Measurements from ENCODE around the gene NACC2.

NACC2 gene

DNA sequence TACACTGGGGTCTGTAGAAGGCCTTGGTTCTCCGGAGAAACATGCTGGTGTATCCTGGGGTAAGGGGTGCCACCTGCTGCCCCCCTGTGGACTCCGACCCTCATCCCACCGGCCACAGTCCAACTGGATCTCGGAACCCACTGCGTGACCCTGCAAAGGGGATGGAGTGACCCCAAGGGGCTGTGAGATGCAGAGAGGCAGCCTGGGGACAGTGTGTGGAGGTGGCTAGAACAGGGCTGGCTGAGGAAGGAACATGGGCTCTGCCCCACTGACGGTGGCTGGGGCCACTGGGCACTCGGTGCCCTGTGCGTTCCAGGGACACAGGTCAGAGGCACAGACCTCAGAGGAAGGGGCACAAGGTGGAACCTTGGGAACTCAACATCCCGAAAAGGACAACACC lies 2.3 kb downstream of the NACC2 start:
- DNase-seq (ENCODE audit: low spot score), result no peak

DNA sequence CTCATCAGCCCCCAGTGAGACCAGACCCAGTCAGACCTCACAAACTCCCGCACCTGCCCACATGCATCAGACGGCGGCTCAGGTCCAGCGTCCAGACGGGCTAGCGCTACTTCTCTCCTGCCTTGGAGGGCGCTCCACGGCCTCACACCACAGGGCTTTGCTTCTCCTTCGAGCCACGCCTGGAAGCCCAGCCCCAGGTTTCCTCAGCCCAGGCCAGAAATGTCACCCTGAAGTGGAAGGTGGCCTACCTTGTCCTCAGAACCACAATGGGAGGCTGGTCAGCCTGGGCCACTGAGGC lies 2.8 kb downstream of the NACC2 start:
- no peak for DNase-seq (ENCODE audit: low spot score)

DNA sequence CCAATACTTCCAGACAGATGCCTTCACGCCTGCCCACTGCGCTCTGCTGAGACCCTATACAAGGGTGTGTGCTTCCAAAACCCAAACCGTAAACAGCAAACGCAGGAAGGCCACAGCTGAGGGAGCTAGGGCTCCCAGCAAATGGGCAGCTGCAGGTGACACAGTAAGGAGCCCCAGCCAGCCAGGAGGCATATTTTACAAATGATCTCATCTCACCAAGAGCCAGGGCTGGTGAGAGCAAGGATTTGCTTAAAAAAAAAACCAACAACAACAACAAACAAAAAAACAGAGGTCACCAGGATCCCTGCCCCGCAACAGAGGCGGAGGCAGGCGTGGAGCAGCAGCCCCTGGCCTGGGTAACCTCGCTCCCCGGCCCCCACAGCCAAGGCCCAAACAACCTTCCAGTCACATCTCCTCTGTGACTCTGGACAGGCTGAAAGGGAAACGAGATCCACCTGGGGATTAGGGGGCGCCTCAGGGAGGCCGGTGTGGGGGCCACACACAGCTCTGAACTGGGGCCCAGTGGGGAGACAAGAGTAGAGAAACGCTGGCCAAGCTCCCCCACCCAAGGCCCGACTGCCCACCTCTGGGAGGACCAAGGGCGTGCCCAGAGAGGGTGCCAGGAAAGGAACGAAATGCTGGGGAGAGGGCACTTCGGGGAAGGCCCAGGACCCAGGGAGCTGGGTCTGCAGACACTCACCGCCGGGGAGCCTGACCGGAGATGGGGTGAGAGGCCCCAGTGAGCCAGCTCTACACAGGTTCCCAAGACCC lies 3.3 kb downstream of the NACC2 start:
- DNase-seq (ENCODE audit: low spot score), result no peak

DNA sequence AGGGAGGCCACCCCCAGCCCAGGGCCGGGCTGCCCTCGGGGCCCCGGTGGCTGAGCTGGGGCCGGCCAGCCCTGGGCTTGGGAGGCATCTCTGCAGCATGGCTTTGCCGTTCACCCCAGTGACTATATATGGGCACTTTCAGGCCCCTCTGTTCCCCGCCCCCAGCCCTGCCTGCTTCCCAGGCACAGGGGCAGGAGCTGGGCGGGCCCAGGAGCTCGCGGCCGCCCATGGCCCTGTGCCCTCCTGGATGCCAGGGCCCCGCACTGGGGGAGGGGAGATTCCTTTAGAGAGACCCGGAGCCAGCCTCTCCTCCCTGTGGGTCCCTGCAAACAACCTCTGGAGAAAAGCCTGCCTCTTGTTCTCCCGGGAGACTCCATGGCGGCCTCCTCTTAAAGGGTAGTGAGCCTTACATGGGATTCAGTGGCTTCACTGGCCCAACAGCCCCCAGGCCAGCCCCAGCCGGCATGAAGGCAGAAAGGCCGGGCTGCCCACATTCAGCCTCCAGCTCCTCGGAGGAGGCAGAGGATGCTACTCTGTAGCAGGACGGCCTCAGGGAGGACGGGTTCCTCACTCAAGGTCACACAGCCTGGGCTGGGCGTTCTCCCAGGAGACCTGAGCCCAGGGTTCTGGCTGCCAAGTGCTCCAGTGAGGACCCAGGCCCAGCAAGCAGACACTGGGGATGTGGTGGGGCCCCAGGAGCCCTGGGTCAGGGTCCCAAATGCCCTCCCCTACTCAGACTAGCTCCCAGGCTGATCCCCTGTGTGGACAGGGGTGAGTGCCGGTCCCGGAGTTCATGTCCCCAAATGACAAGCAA lies 4.1 kb downstream of the NACC2 start:
- DNase-seq (ENCODE audit: low spot score), result no peak

DNA sequence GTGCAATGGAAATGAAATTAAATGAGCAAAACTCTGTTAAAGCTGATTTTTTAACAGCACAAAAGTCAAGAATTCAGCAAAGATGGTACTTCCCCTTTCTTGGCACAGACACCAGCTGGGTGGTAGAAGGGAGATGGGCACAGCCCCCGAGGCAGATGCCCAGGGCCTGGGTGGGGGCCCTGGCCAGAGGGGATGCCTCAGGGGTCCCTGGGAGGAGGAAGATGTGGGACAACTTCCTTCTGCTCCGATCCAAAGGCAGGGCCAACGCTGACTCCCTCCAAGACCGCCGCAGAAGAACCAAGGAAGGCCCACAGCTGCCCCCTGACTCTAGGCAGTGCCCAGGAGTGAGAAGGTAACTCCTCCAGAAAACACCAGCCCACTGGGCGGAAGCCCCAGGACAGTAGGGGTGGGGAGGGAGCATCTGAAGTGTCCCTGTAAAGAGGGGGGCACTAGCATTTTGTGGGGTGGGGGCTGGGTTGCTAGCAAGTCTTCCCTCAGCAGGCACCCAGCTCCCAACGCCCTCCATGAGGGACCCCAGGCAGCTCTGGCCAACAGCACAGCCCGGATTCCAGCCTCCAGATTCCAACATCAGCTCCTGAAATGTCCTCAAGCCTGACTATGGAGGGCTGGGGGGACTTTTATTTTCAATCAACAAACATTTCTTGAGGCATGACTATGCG lies 4.9 kb downstream of the NACC2 start:
- no peak for DNase-seq (ENCODE audit: low spot score)

DNA sequence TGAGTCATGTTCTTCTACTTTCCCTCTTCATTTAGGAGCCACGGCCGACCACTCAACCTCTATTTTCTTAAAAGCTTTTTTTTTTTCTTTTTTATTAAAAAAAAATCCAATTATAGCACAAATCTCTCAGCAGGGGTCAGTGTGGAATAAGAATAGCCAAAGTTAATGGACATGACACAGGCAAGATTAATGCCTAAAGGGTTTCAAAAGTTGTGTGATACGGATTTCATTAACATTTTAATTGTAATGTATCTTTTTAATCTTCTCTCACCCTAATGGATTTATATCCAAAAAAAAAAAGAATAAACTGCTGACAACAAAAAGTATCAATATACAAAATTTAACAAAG lies 5.4 kb downstream of the NACC2 start:
- DNase-seq (ENCODE audit: low spot score), result no peak

DNA sequence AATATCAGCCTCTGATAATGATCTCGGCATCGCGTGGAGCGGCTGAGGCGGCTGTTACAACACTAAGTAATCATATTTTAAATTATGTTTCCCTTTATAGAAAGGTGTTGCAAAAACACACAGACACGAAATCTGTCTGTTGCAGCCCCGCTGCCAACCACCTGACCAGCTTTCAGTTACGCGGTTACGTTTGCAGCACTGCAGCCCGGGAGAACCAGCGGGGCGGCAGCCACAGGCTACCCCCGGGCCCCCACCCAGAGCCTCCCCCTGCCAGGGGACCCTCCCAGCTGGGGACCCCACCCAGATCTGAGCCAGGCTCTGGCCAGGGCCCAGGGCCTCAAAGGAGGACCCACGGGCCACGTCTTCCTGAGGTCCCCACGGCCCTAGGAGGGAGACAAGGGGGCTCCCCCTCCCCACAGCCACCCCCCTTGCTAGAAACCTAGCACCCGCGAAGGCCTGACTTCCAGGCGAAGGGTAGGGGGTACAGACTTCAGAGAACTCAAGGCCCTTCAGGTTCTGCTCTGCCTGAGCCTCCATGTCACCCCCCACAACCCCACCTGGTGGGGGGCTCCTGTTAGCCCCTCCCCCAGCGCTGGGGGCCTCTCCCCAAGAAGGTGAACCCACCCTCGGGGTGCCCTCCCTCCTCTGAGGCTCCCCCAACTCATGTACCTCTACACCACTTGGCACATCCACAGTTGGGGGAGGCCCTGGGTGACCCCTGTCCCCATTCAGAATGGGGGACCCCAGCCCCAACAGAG lies 6.0 kb downstream of the NACC2 start:
- no peak for DNase-seq (ENCODE audit: low spot score)

DNA sequence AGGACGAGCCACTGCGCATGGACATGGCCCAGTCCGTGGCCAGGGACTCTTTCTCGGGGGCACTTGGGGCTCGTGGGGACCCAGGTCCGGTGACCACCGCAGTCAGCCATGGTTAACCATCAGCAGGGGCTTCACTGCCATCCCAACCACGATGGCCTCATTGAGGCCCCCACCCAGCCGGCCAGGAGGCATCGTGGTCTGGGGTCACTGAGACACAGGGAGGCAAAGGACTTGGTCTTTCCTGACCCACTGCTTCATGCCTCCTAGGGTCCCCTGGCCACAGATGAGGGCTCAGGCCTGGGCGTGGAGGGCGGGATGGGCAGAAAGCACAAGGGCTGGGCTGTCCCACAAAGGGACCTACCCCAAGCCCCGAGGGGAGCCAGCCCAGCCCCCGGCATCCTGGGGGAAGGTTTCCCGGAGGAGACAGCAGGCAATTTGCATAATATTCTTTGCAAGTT lies 6.6 kb downstream of the NACC2 start:
- DNase-seq (ENCODE audit: low spot score), result no peak

DNA sequence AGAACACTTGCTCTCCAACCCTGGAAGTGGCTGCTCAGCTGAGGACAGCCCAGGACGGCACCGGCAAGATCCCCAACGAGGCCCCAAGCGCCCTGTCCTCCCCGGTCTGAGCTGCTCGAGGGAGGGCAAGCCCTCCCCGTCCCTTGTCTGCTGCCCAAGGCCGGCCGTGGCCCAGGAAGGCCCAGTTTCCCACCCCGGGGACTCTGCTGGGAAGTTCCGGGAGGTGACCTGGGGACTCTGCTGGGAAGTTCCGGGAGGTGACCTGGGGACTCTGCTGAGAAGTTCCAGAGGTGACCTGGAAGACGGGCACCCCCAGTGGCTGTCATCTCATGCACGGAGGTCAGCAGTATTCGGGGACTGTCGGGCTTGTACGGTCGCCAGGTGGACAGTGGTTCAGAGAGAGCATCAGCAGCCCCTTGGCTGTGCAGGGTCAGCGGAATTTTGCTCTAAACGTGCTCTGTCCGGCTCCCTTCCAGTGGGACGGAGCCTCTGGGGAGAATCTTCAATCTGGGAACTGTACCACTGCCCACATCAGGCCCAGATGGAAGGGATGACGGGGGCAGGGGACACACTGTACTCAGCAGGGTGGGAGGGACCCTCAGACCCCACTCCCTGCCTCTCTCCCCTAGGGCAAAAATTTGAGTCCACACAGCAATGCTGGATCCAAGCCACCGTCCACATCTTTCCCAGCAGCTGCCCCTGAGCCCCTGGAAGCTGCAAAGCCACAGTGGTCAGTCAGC lies 7.2 kb downstream of the NACC2 start:
- DNase-seq (ENCODE audit: low spot score), result no peak

DNA sequence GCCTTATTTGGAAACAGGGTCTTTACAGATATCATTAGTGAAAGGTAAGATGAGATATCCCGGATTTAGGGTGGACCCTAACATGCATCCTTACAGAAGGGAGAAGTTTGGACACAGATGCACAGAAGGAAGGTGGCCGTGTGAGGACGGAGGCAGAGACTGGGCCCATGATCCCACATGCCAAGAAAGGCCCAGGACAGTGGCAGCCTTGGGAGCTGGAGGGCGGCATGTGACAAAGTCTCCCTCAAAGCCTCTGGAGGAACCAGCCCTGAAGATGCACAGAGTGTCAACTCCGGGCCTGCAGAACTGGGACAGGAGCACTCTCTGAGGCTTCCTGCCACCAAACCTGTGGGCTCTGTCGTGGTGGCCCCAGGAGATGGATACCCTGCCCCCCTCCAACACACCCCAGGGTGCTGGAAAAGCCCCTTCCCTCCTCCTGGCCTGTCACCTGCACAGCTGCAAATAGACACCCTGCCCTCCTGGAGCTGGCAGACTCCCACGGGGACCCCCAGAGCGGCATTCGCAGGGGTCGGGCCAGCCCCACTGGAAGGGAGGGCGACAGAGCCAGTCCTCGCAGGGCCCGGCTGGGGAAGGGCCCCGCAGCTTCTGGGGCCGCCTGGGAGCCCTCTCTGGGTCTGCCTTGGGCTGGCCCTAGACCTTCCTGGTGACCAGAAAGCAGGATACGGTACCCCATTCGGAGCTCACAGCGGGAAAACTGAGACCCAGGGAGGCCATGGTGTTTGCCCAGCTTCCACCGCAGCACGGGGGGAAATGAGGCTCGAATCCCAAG lies 7.9 kb downstream of the NACC2 start:
- no peak for DNase-seq (ENCODE audit: low spot score)

DNA sequence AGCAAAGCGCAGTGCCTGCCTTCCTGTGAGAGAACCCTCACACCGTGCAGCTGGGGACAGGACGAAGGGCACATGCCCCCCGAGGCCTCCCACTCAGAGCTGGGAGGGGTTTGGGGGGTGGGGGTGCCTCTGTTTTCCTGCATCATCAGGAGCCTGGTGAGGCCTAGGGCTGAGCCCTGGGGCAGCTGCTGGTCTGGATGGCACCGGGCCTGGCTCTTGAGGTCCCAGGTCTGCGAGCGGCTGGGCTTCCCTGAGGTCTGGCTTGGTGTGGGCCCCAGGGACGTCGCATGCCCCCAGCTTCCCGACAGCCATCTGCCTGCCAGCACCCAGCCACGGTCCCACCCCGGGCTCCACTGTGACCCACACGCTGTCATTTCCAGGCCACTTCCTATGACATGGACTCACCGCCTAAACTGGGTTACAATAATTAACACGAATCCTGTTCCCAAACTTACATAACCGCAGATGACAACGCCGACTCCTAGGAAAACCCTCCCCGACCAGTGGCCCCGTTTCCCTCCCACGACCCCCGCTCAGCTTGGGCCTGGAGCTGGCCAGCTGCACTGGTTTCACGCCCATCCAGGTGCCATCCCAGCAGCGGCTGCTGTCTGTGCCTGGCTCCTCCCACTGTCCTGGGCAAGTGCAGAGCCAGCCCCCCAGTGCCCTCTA lies 8.7 kb downstream of the NACC2 start:
- no peak for DNase-seq (ENCODE audit: low spot score)

DNA sequence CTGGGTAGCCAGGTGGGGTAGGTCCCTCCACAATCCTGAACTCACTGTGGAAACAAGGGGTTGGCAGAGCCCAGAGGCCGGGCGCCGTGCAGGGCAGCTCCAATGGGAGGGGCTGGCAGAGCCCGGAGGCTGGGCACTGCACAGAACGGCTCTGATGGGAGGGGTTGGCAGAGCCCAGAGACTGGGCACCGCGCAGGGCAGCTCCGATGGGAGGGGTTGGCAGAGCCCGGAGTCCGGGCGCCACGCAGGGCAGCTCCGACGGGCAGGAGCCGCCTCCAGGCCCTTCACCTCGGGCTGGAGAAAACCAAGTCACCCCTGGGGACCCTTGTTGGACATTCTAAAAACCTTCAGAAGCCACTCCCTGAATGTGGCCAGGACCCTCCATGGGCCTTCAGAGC lies 9.3 kb downstream of the NACC2 start:
- peak; percentile 95 for DNase-seq (ENCODE audit: low spot score)

DNA sequence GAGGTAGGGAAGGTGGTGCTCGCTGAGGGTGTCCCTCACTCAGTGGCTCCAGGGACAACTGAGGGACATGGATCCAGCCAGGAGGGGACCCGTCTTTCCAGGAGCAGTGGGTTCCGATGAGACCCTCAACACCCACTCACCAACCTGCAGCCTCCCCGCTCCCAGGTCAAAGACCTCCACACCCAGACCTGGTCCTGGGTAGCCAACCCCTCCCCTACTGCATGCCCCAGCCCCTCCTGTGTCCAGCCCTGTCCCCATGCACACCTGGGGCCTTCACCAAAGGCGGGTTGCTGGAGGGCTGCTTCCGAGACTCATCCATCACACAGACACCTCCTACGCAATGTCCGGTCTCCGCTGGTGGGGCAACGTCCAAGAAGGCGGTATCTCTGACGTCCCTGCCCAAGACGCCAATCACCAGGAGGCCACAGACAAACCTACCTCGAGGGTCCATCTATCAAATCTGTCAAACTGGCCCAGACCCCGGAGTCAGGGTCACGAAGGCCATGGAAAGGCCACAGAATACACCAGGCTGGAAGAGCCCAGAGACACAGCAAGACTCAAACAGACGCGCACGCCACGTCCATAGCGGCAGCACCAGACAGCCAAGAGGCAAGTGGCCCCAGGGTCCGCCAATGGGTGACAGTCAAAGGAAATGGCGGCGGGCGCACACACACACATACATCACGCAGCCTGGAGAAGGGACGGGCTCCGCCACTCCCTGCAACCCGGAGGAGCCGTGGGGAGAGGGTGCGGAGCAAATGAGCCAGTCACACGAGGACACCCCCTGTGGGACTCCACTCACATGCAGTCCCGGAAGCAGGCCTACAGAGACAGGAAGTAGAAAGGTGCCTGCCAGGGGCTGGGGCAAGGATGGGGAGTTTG lies 10.8 kb downstream of the NACC2 start:
- DNase-seq (ENCODE audit: low spot score), result no peak

DNA sequence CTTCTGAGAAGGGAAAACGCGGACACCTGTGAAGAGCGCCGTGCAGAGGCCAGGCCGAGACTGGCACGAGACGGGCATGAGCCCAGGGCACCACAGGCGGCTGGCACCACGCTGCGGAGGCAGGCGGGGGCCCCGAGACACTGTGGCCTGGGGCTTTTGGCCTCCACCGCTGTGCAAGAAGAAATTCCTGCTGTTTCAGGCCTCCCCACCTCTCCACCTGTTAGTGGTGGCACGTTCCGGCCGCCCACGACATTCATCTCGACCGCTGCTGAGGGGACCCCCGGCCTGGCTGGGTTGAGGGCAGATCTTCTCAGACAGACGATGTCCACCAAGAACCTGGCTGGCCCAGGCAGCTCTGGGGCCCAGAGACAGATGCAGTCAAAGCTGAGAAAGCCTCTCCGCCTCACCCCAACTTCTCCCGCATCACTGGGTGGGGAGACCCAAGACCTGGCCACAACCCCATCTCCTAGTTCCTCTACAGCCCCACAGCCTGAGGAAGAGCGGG lies 11.5 kb downstream of the NACC2 start:
- no peak for DNase-seq (ENCODE audit: low spot score)

DNA sequence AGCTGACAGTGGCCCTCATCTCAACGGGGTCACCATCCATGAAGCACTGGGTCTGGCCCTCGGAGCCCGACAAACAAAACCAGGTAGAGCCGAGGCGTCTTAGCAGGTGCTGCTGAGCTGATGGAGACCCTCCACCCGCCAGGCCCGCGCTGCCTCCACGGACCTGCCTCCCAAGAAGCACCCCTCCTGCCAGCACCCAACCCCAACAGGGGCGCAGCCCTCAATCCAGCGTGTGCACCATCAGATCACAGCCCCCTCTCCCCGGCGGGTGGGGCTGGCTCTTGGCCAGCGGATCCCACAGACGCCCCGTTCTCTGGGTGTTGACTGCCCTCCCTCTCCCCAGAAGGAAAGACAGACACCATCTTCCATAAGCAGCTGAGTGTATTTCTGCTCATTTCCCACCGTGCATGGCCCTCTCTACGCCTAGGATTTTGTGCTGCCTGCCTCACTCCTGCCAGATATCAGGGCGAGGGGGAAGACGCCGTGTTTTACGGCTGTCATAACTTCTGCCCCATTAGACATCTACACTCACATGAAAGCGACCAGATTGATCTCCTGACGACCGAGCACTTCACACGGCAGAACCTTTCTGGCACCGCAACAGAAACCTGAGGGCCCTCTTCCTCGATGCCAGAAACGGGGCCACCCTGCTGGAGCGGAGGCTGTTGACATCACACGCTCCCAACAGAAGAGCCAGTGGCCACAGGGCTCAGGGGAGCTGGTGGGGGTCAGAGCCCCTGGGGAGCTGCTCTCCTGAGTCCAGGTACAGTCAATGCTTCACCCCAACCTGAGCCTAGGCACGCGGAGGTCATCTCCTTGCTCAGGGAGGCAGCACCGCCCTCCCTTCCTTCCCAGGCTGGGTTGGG lies 12.4 kb downstream of the NACC2 start:
- no peak for DNase-seq (ENCODE audit: low spot score)

DNA sequence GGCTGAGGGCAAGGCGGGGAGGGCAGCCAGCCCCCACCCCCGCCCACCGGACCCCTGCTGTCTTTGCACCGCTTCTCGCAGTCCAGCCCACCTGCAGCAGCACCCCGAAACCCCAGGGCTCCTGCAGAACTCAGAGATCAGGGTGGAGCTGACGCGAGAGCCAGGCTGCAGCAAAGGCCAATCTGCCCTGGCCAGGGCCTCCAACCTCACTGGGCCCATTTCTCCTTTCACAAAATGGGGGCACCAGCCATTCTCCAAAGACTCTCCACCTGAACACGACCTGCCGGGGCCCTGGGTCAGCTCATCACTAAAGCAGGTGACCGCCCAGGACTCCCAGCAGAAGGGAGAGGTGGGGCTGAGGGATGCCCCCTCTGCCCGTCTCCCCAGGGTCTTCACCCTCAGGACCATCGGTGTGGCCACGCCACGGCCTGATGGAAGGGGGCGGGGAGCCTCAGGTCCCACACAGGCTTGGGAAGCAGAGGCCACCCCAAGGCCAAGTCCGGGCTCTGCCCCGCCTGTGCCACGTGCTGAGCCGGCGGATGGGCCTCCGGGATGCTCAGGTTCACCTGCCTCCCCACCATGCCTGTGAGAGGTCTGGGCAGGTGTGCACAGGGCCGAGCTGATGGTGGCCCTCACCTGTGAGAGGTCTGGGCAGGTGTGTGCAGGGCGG lies 13.1 kb downstream of the NACC2 start:
- no peak for DNase-seq (ENCODE audit: low spot score)

DNA sequence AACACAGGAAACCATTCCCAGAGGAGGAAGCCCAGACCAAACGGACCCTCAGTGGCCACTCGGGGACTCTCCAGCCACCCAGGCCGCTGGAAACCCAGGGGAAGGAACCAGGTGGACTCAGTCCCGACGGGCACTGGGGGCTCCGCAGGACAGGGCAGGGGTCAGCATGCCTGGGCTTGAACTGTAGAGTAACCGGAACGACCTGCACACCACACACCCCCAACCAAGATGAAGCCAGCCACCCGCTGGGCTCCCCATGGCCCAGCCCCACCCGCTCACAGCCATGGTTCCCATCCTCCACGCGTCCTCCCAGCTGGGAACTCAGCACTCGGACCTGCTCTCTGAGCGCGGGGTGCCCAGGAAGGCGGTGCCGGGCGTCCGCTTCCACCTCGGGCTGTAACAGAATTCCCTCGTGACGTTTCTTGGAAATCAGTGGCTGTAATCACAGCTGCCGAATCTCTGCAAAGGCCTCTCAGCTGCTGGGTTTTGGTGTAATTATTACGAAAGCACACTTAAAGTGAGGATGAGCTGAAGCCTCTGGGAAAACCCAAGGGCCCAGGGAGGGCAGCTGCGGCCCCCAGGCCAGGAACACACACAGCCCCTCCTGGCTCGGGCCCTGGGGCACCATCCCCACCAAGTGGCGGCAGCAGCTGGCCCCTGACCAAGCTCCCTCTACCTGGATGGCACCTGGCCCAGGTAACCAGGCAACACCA lies 13.8 kb downstream of the NACC2 start:
- DNase-seq (ENCODE audit: low spot score), result no peak
